Measurements from ENCODE around the gene USP13.

- no peak for TF ChIP-seq REST (IDR thresholded peaks at IDR 0.05; ENCODE audit: low read depth)
- no peak for TF ChIP-seq NFIC (IDR thresholded peaks at IDR 0.05)
- TF ChIP-seq CEBPB (IDR thresholded peaks at IDR 0.05): no peak
- no peak for TF ChIP-seq MAX (IDR thresholded peaks at IDR 0.05)
- no peak for TF ChIP-seq TAF1 (IDR thresholded peaks at IDR 0.05; ENCODE audit: low read depth)
- TF ChIP-seq RAD21 (IDR thresholded peaks at IDR 0.05; ENCODE audit: low read depth): no peak
- no peak for TF ChIP-seq CREB1 (IDR thresholded peaks at IDR 0.05; ENCODE audit: low read depth)
- TF ChIP-seq EP300 (IDR thresholded peaks at IDR 0.05; ENCODE audit: borderline replicate concordance): no peak
- no peak for TF ChIP-seq YY1 (IDR thresholded peaks at IDR 0.05; ENCODE audit: low read depth)
- TF ChIP-seq ZBTB7A (IDR thresholded peaks at IDR 0.05; ENCODE audit: low read depth): no peak
- no peak for TF ChIP-seq FOXM1 (IDR thresholded peaks at IDR 0.05; ENCODE audit: borderline replicate concordance, low read depth)
- TF ChIP-seq EGR1 (IDR thresholded peaks at IDR 0.05): no peak
Measured at GRCh38 chr3:179688850-179689249, 36.0 kb downstream of the USP13 start.

Measured in Ishikawa (cell line).